ENCODE measurements around the gene PHACTR2.
"Not testable (repeated sequence)": the region's sequence is repeated elsewhere in the genome, so short reads cannot be mapped to it uniquely, and the experiment has no call there.

DNA sequence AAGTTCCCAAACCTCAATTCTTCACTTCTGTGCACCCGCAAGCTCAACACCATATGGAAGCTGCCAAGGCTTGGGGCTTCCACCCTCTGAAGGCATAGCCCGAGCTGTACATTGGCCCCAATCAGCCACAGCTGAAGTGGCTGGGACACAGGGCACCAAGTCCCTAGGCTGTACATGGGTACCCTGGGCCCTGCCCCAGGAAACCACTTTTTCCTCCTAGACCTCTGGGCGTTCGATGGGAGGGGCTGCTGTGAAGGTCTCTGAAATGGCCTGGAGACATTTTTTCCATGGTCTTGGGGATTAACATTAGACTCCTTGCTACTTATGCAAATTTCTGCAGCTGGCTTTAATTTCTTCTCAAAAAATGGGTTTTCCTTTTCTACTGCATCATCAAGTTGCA is 195.8 kb downstream of the PHACTR2 start:
- not testable (repeated sequence) for TF ChIP-seq POLR2A (IDR thresholded peaks at IDR 0.05)
- TF ChIP-seq, protein P1, sequence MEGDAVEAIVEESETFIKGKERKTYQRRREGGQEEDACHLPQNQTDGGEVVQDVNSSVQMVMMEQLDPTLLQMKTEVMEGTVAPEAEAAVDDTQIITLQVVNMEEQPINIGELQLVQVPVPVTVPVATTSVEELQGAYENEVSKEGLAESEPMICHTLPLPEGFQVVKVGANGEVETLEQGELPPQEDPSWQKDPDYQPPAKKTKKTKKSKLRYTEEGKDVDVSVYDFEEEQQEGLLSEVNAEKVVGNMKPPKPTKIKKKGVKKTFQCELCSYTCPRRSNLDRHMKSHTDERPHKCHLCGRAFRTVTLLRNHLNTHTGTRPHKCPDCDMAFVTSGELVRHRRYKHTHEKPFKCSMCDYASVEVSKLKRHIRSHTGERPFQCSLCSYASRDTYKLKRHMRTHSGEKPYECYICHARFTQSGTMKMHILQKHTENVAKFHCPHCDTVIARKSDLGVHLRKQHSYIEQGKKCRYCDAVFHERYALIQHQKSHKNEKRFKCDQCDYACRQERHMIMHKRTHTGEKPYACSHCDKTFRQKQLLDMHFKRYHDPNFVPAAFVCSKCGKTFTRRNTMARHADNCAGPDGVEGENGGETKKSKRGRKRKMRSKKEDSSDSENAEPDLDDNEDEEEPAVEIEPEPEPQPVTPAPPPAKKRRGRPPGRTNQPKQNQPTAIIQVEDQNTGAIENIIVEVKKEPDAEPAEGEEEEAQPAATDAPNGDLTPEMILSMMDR (IDR thresholded peaks at IDR 0.05), result not testable (repeated sequence)

All from gastroesophageal sphincter (tissue), 3 donors.